GM18526 (cell line): ENCODE data around the gene NPSR1.

ENCODE experiments used
- POLR2A ChIP-seq: IDR thresholded peaks from 3 replicates; pipeline ENCODE4 v1.6.1; 2011; ENCODE audit not compliant: insufficient read length; ENCODE audit errors: extremely low read depth

Gene NPSR1, protein sequence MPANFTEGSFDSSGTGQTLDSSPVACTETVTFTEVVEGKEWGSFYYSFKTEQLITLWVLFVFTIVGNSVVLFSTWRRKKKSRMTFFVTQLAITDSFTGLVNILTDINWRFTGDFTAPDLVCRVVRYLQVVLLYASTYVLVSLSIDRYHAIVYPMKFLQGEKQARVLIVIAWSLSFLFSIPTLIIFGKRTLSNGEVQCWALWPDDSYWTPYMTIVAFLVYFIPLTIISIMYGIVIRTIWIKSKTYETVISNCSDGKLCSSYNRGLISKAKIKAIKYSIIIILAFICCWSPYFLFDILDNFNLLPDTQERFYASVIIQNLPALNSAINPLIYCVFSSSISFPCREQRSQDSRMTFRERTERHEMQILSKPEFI

GRCh38 chr7:34657632-34658268 lies at the start of gene NPSR1:
TSS of gene NPSR1 (plus strand) at chr7:34658218. CDS start at chr7:34658413, 195 bp downstream.
- TF ChIP-seq POLR2A, result no peak

- TF ChIP-seq POLR2A, result no peak
These were observed 45.4 kb upstream of the NPSR1 start for GRCh38 chr7:34612661-34613060.

DNA sequence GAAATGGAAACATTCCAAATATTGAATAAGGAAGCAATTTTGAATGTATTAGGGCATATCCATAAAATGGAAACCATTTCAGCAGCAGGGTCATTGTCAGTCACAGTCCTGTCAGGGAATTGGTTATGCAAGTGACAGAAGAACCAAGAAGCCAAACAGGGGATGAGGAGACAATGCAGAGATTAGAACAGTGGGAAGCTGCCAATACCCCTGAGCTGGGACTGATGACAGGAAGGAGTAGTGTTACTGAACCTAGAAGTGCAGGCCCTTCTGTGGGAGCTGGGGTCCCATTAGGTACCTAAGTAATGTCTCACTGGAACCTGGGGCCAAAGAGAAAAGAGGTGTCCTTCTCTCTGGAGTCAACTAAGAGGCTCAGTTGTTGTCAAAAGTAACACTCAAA lies 37.6 kb upstream of the NPSR1 start:
- TF ChIP-seq POLR2A, result no peak

- no peak for TF ChIP-seq POLR2A
These were observed 35.8 kb upstream of the NPSR1 start for GRCh38 chr7:34622182-34622581.

DNA sequence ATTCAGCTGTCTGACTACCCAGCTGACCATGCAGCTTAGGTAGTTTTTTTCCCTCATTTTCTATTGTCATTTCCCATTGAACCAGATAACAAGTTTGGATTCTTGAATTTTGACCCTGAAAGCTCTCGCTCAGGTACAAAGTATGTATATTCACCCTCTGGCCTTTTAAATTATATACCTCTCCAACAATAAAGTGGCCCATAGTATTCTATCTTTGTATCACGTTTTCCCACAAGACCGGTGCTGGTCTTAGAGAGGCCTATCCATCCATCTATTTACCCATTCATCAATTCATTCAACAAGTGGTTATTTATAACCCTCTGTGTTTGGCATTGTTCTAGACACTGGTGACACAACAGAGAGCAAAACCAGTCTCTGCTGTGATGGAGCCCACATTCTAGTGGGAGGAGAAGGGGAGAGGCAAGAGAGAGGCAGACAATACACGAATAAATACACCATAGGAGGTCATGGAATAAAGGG lies 35.2 kb upstream of the NPSR1 start:
- TF ChIP-seq POLR2A, result no peak

- no peak for TF ChIP-seq POLR2A
These were observed 5.2 kb upstream of the NPSR1 start for GRCh38 chr7:34652809-34653208.

DNA sequence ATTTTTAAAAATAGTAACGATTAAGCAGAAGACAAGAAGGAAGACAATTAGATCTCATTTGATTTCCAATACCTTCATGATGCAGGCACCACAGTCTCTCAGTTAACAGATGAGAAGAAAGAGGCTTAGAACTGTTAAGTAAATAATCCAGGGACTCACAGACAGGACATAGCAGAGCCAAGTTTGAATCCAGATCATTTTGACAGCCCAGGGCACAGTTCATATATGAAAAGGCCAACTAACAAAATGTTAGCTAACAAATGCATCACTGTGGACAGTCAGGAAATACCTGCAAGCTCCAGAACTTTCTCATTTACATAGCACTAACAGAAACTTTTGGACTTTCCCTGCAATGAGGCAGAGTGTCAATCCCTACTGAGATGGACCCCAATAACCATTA lies 4.2 kb upstream of the NPSR1 start:
- TF ChIP-seq POLR2A, result no peak

GRCh38 chr7:34655384-34655783 lies 2.6 kb upstream of the NPSR1 start:
- no peak for TF ChIP-seq POLR2A

- TF ChIP-seq POLR2A, result no peak
These were observed 2.0 kb upstream of the NPSR1 start for GRCh38 chr7:34656041-34656440.

- TF ChIP-seq POLR2A, result no peak
These were observed 1.6 kb downstream of the NPSR1 start for GRCh38 chr7:34659472-34660075.

DNA sequence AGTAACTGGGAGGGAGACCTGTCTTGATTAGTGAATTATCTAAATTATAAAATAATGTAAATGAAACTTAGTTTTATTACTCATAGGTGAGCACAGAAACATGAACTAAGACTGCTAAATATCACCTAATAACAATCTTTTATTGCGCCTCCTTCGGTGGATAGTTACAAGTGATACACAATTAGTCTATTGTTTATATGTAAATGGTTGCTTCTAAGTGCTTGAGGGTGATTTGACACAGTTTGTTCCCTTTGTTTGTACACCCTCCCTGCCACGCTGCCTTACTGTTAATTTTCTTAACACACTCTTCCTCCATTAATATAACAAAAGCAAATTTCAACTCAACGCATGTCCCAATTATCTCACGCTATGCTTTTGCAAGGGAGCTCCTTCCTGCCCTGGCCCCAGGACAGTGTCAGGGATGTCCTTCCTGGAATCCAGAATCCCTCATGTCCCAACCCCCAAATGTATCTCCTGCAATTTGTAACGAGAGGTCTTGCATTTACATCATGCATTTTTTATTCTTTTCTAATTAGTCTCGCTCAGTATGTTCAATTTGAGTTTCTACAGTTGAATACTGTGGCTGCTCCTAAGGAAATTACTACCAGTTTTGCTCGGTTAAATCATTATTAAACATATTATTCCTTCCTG lies 4.2 kb downstream of the NPSR1 start:
- no peak for TF ChIP-seq POLR2A

- TF ChIP-seq POLR2A, result no peak
These were observed 6.7 kb downstream of the NPSR1 start for GRCh38 chr7:34664755-34665154.

GRCh38 chr7:34672430-34672829 lies 14.4 kb downstream of the NPSR1 start:
- TF ChIP-seq POLR2A, result no peak

DNA sequence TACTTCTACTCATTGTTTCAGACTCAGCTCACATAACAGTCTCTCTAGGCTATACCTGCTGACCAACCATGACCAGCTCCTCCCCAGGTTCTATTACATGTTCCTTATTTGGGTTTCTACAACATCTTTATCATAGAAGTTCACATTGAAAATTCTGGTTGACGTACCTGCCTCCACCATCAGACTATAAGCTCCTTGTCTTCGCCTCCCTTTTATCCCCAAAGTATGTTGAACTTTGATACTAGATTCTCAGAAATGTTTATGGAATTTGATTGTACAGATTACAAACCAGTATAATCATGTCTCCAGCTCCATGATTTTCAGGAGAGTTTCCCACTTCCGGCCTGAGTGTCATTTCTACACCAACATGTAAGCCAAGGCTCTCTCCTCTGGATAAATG lies 15.0 kb downstream of the NPSR1 start:
- no peak for TF ChIP-seq POLR2A

DNA sequence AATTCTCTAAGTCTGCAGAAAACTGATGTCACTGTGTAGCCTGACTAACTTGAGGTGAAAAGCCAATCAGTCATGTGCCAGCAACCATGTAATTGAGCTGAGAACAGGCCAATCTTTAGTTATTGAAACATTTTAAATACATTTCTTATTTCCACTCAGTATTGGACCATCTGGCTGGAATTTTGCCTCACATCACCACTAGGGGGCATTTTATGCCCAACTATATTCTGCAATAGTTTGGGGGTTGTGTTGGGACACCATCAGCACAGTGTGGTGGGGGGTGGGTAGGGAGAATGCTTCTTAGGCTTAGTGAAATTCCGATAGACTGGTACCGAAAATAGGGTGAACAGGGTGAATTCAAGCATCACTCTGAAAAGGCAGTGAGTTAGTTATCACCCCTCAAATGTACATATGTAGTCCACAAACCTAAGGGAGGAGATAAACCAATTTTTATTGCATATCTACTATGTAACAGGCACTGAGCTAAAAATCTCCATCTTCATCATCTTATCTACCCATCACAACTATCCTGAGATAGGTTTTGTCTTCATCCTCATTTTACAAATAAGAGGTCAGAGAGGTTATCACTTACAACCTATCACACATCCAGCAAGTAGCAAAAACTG lies 17.8 kb downstream of the NPSR1 start:
- TF ChIP-seq POLR2A, result no peak

DNA sequence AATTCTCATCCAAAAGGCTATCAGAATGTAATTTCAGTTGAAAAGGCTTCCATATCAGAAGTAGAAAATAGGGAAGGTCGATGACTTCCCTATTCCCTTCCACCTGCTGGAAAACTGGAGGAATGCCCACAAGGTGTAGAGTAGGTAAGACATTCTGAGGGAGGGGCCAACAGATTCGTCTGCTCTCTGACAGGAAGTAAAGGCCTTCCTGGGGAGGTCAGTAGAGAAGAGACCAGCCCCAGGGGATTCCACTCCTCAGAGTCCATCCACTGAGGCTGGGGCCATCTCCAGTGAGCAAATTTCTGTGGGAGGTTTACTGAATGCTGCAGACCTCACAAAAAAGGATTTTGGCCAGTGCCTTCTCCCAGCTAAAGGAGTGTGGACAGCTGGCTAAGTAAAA lies 19.5 kb downstream of the NPSR1 start:
- TF ChIP-seq POLR2A, result no peak

DNA sequence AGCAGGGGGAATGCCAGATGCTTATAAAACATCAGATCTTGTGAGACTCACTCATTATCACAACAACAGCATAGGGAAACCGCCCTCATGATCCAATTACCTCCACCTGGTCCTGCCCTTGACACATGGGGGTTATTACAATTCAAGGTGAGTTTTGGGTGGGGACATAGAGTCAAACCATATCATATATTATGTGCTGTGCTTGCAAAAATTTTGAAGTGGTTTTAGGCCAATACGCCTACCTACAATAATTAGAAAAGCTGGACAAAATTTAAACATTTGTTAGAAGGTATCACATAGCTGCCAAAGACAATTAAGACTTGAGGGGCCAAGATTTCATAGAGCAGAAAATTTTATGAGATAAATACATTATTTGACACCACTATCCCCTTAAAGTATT lies 29.5 kb downstream of the NPSR1 start:
- TF ChIP-seq POLR2A, result no peak
